Measurements from ENCODE around the gene EID2.

Gene EID2

GRCh38 chr19:39500543-39500942 is 39.4 kb downstream of the EID2 start:
- H3K4me3 ChIP-seq (replicated peaks; ENCODE audit: low read depth, low read length) = no peak overlapping the region
- no peak for DNase-seq (ENCODE audit: extremely low read depth, low read depth)
- TF ChIP-seq, protein P1, sequence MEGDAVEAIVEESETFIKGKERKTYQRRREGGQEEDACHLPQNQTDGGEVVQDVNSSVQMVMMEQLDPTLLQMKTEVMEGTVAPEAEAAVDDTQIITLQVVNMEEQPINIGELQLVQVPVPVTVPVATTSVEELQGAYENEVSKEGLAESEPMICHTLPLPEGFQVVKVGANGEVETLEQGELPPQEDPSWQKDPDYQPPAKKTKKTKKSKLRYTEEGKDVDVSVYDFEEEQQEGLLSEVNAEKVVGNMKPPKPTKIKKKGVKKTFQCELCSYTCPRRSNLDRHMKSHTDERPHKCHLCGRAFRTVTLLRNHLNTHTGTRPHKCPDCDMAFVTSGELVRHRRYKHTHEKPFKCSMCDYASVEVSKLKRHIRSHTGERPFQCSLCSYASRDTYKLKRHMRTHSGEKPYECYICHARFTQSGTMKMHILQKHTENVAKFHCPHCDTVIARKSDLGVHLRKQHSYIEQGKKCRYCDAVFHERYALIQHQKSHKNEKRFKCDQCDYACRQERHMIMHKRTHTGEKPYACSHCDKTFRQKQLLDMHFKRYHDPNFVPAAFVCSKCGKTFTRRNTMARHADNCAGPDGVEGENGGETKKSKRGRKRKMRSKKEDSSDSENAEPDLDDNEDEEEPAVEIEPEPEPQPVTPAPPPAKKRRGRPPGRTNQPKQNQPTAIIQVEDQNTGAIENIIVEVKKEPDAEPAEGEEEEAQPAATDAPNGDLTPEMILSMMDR (IDR thresholded peaks at IDR 0.05; ENCODE audit: low read depth, low read length, missing control alignments) = no peak

GRCh38 chr19:39499932-39500331 is 40.0 kb downstream of the EID2 start:
- TF ChIP-seq, protein P1 (IDR thresholded peaks at IDR 0.05; ENCODE audit: low read depth, low read length, missing control alignments) = no peak
- DNase-seq (ENCODE audit: extremely low read depth, low read depth) = no peak
- H3K4me3 ChIP-seq (replicated peaks; ENCODE audit: low read depth, low read length) = no peak overlapping the region

DNA sequence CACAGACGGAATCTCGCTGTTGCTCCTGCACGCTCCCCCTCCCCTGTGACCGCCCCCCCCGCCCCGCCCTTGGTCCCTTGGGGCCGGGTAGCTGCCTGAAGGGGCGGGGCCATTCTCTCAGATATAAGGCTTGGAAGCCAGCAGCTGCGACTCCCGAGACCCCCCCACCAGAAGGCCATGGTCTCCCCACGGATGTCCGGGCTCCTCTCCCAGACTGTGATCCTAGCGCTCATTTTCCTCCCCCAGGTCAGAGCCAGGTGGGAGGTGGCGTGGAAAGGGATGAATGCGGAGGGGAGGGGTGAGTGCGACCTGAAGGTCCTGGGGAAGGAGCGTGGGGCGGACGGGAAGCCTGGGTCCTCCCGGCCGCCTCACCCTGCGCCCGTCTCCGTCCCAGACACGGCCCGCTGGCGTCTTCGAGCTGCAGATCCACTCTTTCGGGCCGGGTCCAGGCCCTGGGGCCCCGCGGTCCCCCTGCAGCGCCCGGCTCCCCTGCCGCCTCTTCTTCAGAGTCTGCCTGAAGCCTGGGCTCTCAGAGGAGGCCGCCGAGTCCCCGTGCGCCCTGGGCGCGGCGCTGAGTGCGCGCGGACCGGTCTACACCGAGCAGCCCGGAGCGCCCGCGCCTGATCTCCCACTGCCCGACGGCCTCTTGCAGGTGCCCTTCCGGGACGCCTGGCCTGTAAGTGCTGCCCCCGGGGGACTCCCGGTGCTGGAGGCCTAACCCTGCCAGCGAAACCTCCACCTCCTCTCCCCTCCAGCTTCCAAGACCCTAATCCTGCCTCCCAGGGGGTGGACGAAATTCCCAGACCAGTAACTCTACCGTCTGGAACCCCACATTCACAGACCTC is 40.9 kb downstream of the EID2 start, which contains the start of gene DLL3:
Gene DLL3 (plus strand): TSS at position 150 of the 845 bp plus-strand sequence. CDS start 28 bp downstream, at position 178.
- no peak for DNase-seq (ENCODE audit: extremely low read depth, low read depth)
- TF ChIP-seq, protein P1 (IDR thresholded peaks at IDR 0.05; ENCODE audit: low read depth, low read length, missing control alignments) = no peak
- peak within 1 kb of the TSS; percentile 25 for H3K4me3 ChIP-seq (replicated peaks; ENCODE audit: low read depth, low read length)

DNA sequence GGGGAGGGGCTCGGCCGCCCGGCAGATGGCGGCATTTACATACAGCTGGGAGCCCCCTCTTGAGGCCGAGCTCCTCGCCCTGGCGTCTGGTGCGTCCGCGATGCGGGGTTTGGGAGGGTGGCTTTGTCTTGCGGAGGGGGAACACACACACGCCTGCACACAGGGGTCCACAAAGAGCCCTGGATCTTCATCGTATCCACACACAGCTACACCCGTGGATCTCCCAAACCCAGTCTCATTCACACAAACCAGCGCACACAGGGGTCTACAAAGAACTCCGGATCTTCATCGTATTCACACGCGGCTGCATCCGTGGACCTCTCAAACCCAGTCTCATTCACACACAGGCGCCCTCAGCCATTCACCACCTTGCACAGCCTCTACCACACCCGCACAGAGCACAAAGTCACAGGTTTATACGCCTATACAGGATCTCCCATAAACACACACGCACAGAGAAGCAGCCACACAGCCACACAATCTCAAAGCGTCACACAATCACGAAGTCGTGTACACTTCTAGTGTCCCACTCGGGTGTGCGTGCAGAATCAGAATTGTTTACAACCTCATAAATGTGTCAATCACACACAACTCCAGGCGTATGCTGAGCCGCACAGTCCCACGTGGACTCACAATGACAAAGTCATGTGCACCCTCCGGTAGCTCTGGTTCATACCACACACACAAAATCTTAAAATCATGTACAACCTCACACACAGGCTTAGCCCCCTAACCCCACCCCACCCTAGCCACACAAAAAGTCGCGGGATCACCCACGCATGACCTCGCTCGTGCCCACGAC is 41.8 kb downstream of the EID2 start:
- TF ChIP-seq, protein P1 (IDR thresholded peaks at IDR 0.05; ENCODE audit: low read depth, low read length, missing control alignments) = peak; percentile 28
- peak overlapping the region; percentile 25 for H3K4me3 ChIP-seq (replicated peaks; ENCODE audit: low read depth, low read length)
- no peak for DNase-seq (ENCODE audit: extremely low read depth, low read depth)

DNA sequence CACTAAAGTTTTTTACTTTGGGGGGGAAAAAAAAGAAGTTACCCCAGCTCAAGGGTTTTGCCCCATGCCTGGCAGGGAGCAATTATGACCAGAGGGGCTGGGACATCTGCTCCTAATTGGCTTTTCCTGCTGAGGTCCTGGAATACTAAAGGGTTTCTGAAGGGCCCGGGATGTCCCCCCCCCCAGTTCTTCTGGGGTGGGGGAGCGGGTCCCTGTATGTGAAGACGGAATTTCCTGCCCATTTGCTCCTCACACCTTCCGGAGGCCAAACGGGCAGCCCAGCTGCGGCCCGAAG is 42.3 kb downstream of the EID2 start:
- TF ChIP-seq, protein P1 (IDR thresholded peaks at IDR 0.05; ENCODE audit: low read depth, low read length, missing control alignments) = no peak
- DNase-seq (ENCODE audit: extremely low read depth, low read depth) = no peak
- H3K4me3 ChIP-seq (replicated peaks; ENCODE audit: low read depth, low read length) = peak overlapping the region; percentile 25

GRCh38 chr19:39496063-39496462 is 43.9 kb downstream of the EID2 start:
- TF ChIP-seq, protein P1 (IDR thresholded peaks at IDR 0.05; ENCODE audit: low read depth, low read length, missing control alignments) = no peak
- no peak for DNase-seq (ENCODE audit: extremely low read depth, low read depth)

More at GRCh38 chr19:39496063-39496462, 43.9 kb downstream of the EID2 start:
- no peak overlapping the region for H3K4me3 ChIP-seq (replicated peaks; ENCODE audit: low read depth, low read length)

All from HFF-Myc (cell line).